Measurements from ENCODE around the gene SMAD2.

DNA sequence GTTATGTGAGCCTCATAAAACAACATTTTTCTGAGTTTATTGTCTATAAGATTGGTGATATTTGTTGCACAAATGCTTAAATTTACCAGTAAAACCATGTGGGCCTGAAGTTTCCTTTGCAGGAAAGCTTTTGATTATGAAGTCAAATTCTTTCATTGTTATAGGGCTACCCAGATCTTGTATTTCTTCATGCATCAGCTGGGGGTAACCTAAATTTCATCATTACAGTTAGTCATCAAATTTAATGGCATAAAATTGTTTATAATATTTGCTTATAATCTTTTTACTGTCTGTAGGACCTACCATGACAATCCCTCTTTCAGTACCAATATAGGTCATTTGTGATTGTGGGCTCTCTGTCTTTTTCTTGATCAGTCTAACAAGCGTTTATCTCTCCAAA is 47.8 kb downstream of the SMAD2 start:
- TF ChIP-seq, protein P1, sequence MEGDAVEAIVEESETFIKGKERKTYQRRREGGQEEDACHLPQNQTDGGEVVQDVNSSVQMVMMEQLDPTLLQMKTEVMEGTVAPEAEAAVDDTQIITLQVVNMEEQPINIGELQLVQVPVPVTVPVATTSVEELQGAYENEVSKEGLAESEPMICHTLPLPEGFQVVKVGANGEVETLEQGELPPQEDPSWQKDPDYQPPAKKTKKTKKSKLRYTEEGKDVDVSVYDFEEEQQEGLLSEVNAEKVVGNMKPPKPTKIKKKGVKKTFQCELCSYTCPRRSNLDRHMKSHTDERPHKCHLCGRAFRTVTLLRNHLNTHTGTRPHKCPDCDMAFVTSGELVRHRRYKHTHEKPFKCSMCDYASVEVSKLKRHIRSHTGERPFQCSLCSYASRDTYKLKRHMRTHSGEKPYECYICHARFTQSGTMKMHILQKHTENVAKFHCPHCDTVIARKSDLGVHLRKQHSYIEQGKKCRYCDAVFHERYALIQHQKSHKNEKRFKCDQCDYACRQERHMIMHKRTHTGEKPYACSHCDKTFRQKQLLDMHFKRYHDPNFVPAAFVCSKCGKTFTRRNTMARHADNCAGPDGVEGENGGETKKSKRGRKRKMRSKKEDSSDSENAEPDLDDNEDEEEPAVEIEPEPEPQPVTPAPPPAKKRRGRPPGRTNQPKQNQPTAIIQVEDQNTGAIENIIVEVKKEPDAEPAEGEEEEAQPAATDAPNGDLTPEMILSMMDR (IDR thresholded peaks at IDR 0.05): no peak
- no peak for TF ChIP-seq POLR2A (IDR thresholded peaks at IDR 0.05)

Measured in adrenal gland (tissue), 5 donors.